ENCODE results near the gene BCAS3. TPM values are rescaled to one million over a fixed set of nuclear protein-coding genes. Genes with fewer than 3 reads are reported as not detected.

BCAS3 gene
- total RNA-seq, 4 donors from 2014 or later, result 13.0 to 27.8 (median 20.7) TPM

GRCh38 chr17:61410141-61411010, 732.7 kb downstream of the BCAS3 start:
- intact Hi-C loops (cut with DNase I), result loop anchor here (5.0 kb wide), 1 partner anchor 427 kb away; no protein-coding TSS in a partner anchor
- Histone ChIP-seq H3K9me3 (no peaks in the 10 kb centered on the region), H3K4me3 (peak overlapping the region; percentile 63 to 75 (median 70)), H3K27ac (peak overlapping the region; percentile 82 to 92 (median 90)), H3K36me3 (peaks cover 0 to 4% (median 0%) of the 10 kb centered on the region in 3 donors), H3K27me3 (peaks cover 0 to 98% (median 5%) of the 10 kb centered on the region in 4 donors), H3K4me1 (peaks cover 28 to 97% (median 32%) of the 10 kb centered on the region in 3 donors)
- TF ChIP-seq CTCF (IDR thresholded peaks at IDR 0.05), result peak; percentile 30 to 69 (median 49)
- no peak for TF ChIP-seq POLR2A (IDR thresholded peaks at IDR 0.05)
- 8 to 18% methylated on average over 7 to 8 of the region's 48 CpGs for WGBS, 2 donors
- no peak for DNase-seq

GRCh38 chr17:61411011-61411260, 733.3 kb downstream of the BCAS3 start:
- intact Hi-C loops (cut with DNase I), result loop anchor here (5.0 kb wide), 1 partner anchor 426 kb away; no protein-coding TSS in a partner anchor
- peaks cover 28 to 93% (median 32%) of the 10 kb centered on the region in 3 donors for H3K4me1 ChIP-seq
- no peaks in the 10 kb centered on the region for H3K9me3 ChIP-seq
- H3K4me3 ChIP-seq, result peak overlapping the region; percentile 63 to 75 (median 70)
- 9% methylated on average over 18 of the region's 29 CpGs; no CpG with 5 or more reads in 1 of the 2 donors for WGBS, 2 donors
- DNase-seq, result no peak
- H3K27me3 ChIP-seq, result peaks cover 0 to 98% (median 5%) of the 10 kb centered on the region in 4 donors
- H3K36me3 ChIP-seq, result no peaks in the 10 kb centered on the region
- H3K27ac ChIP-seq, result peak overlapping the region; percentile 82 to 92 (median 90)
- no peak for TF ChIP-seq CTCF (IDR thresholded peaks at IDR 0.05)
- TF ChIP-seq POLR2A (IDR thresholded peaks at IDR 0.05), result no peak

- Histone ChIP-seq H3K36me3 (no peaks in the 10 kb centered on the region), H3K27ac (peak overlapping the region; percentile 82 to 92 (median 90)), H3K9me3 (no peaks in the 10 kb centered on the region), H3K4me3 (peak overlapping the region; percentile 63 to 75 (median 70)), H3K27me3 (peaks cover 0 to 98% (median 5%) of the 10 kb centered on the region in 4 donors), H3K4me1 (peaks cover 28 to 93% (median 33%) of the 10 kb centered on the region in 3 donors)
- TF ChIP-seq POLR2A (IDR thresholded peaks at IDR 0.05) (no peak), CTCF (IDR thresholded peaks at IDR 0.05) (peak in 1 of 6 experiments; percentile 4)
- intact Hi-C loops (cut with DNase I), result loop anchor here (5.0 kb wide), 1 partner anchor 426 kb away; no protein-coding TSS in a partner anchor
- no peak for DNase-seq
- 0 to 2% methylated on average over 8 to 21 of the region's 75 CpGs for WGBS, 2 donors
These were observed 733.9 kb downstream of the BCAS3 start for GRCh38 chr17:61411261-61412142.

- intact Hi-C loops (cut with DNase I), result loop anchor here (5.0 kb wide), 1 partner anchor 425 kb away; no protein-coding TSS in a partner anchor
These were observed 734.6 kb downstream of the BCAS3 start for GRCh38 chr17:61412143-61412859.

More at GRCh38 chr17:61412143-61412859, 734.6 kb downstream of the BCAS3 start:
- DNase-seq, result no peak
- TF ChIP-seq CTCF (IDR thresholded peaks at IDR 0.05) (peak; percentile 91 to 99 (median 98)), POLR2A (IDR thresholded peaks at IDR 0.05) (no peak)
- Histone ChIP-seq H3K27me3 (peaks cover 0 to 98% (median 5%) of the 10 kb centered on the region in 4 donors), H3K4me1 (peaks cover 35 to 93% (median 40%) of the 10 kb centered on the region in 3 donors), H3K36me3 (no peaks in the 10 kb centered on the region), H3K9me3 (no peaks in the 10 kb centered on the region), H3K27ac (peak overlapping the region; percentile 82 to 92 (median 90)), H3K4me3 (peak overlapping the region; percentile 63 to 75 (median 70))
- 0% methylated on average over 1 to 5 of the region's 69 CpGs for WGBS, 2 donors
